ENCODE data around the gene XIRP1. TPM values are rescaled to one million over a fixed set of nuclear protein-coding genes. Genes with fewer than 3 reads are reported as not detected.

Gene XIRP1
- total and polyA plus RNA-seq, 4 donors: 0.08 to 0.81 (median 0.52) TPM

DNA sequence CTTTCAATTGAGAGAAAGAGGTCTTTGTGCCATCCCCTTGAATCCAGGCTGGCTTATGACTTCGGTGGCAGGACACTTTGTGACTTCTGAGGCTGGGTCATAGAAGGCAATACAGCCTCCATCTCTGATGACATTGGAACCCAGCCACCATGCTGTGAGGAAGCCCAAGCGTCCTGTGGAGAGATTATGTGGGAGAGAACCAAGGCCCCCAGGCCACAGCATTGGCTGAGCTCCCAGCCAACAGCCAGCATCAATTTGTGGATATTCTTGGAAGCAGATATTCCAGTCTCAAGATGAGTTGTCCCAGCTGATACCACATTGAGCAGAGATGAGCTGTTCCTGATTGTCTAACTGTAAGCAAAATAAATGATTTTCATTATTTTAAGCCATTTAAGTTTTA lies 12.7 kb upstream of the XIRP1 start:
- Histone ChIP-seq H3K9me3 (ENCODE audit: control insufficient read depth in 4 of 4, insufficient read depth in 3 of 4, low read length in 3 of 4) (peaks cover 0 to 5% (median 0%) of the 10 kb centered on the region in 4 donors), H3K9ac (ENCODE audit: insufficient read depth in 1 of 2, low read length in 2 of 2) (no peak overlapping the region), H3K27me3 (ENCODE audit: control insufficient read depth in 3 of 3, insufficient read depth in 3 of 3, low read length in 2 of 3) (no peaks in the 10 kb centered on the region), H3K4me1 (ENCODE audit: control insufficient read depth in 5 of 5, insufficient read depth in 5 of 5, low read length in 5 of 5) (peaks cover 0 to 3% (median 0%) of the 10 kb centered on the region in 5 donors), H3K27ac (ENCODE audit: low read depth in 1 of 2, low read length in 1 of 2) (no peak overlapping the region), H3K4me3 (no peak overlapping the region), H3K36me3 (ENCODE audit: control insufficient read depth in 4 of 4, insufficient read depth in 4 of 4, low read length in 4 of 4) (no peaks in the 10 kb centered on the region)
- DNase-seq: no peak
- TF ChIP-seq, protein P1, sequence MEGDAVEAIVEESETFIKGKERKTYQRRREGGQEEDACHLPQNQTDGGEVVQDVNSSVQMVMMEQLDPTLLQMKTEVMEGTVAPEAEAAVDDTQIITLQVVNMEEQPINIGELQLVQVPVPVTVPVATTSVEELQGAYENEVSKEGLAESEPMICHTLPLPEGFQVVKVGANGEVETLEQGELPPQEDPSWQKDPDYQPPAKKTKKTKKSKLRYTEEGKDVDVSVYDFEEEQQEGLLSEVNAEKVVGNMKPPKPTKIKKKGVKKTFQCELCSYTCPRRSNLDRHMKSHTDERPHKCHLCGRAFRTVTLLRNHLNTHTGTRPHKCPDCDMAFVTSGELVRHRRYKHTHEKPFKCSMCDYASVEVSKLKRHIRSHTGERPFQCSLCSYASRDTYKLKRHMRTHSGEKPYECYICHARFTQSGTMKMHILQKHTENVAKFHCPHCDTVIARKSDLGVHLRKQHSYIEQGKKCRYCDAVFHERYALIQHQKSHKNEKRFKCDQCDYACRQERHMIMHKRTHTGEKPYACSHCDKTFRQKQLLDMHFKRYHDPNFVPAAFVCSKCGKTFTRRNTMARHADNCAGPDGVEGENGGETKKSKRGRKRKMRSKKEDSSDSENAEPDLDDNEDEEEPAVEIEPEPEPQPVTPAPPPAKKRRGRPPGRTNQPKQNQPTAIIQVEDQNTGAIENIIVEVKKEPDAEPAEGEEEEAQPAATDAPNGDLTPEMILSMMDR (IDR thresholded peaks at IDR 0.05; ENCODE audit: control extremely low read depth, extremely low read depth): no peak
- WGBS, 2 donors: 84 to 87% methylated on average over 2 of the region's 2 CpGs
- ATAC-seq (ENCODE audit: insufficient read depth, low FRiP score): no peak

DNA sequence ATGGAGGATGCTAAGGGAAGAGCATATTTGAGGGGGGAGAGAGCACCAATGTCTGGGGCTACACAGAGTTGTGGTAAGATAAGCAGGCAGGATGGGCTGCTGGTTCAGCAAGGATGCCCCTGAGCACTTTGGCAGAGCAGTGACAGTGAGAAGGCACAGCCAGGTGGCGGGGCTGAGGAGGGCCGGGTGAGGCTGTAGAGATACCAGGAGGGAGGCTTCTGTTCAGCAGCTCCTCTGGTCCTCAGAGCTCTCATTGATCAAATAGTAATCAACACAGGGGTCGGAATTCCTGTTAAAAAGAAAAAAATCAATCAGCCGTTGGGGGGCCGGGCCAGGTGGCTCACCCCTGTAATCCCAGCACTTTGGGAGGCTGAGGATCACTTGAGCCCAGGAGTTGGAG lies 11.5 kb upstream of the XIRP1 start:
- 92 to 93% methylated on average over 5 of the region's 5 CpGs for WGBS, 2 donors
- no peak overlapping the region for H3K4me3 ChIP-seq
- H3K27me3 ChIP-seq (ENCODE audit: control insufficient read depth in 3 of 3, insufficient read depth in 3 of 3, low read length in 2 of 3): no peaks in the 10 kb centered on the region
- H3K9me3 ChIP-seq (ENCODE audit: control insufficient read depth in 4 of 4, insufficient read depth in 3 of 4, low read length in 3 of 4): peaks cover 0 to 5% (median 0%) of the 10 kb centered on the region in 4 donors
- H3K9ac ChIP-seq (ENCODE audit: insufficient read depth in 1 of 2, low read length in 2 of 2): no peak overlapping the region
- H3K36me3 ChIP-seq (ENCODE audit: control insufficient read depth in 4 of 4, insufficient read depth in 4 of 4, low read length in 4 of 4): no peaks in the 10 kb centered on the region
- ATAC-seq (ENCODE audit: insufficient read depth, low FRiP score) (no peak), DNase-seq (no peak)
- TF ChIP-seq, protein P1 (IDR thresholded peaks at IDR 0.05; ENCODE audit: control extremely low read depth, extremely low read depth): no peak
- peaks cover 0 to 3% (median 0%) of the 10 kb centered on the region in 5 donors for H3K4me1 ChIP-seq (ENCODE audit: control insufficient read depth in 5 of 5, insufficient read depth in 5 of 5, low read length in 5 of 5)
- no peak overlapping the region for H3K27ac ChIP-seq (ENCODE audit: low read depth in 1 of 2, low read length in 1 of 2)

DNA sequence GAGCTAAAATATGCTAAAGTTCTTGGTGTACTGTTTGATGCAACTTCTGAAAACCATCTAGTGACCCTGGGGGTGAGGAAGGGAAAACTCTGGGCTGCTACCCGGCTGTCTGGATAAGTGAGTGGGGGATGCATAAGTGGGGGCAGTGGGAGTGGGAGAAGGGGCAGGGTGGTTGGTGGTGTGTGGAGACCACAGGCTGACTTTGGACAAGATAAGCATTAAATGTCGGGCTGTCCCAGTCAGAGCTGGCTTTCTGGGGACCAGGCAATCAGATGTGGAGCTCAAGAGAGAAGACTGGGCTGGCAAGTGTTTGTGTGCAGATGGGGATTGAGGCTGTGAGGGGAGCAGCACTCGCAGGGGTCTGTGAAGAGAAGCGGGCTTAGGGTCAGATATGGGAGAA lies 11.0 kb upstream of the XIRP1 start:
- ATAC-seq (ENCODE audit: insufficient read depth, low FRiP score) (no peak), DNase-seq (no peak)
- no peak overlapping the region for H3K9ac ChIP-seq (ENCODE audit: insufficient read depth in 1 of 2, low read length in 2 of 2)
- H3K9me3 ChIP-seq (ENCODE audit: control insufficient read depth in 4 of 4, insufficient read depth in 3 of 4, low read length in 3 of 4): peaks cover 0 to 5% (median 0%) of the 10 kb centered on the region in 4 donors
- peaks cover 0 to 2% (median 0%) of the 10 kb centered on the region in 5 donors for H3K4me1 ChIP-seq (ENCODE audit: control insufficient read depth in 5 of 5, insufficient read depth in 5 of 5, low read length in 5 of 5)
- WGBS, 2 donors: 80 to 85% methylated on average over 4 of the region's 4 CpGs
- TF ChIP-seq, protein P1 (IDR thresholded peaks at IDR 0.05; ENCODE audit: control extremely low read depth, extremely low read depth): no peak
- H3K27ac ChIP-seq (ENCODE audit: low read depth in 1 of 2, low read length in 1 of 2): no peak overlapping the region
- no peaks in the 10 kb centered on the region for H3K36me3 ChIP-seq (ENCODE audit: control insufficient read depth in 4 of 4, insufficient read depth in 4 of 4, low read length in 4 of 4)
- H3K4me3 ChIP-seq: no peak overlapping the region
- no peaks in the 10 kb centered on the region for H3K27me3 ChIP-seq (ENCODE audit: control insufficient read depth in 3 of 3, insufficient read depth in 3 of 3, low read length in 2 of 3)

DNA sequence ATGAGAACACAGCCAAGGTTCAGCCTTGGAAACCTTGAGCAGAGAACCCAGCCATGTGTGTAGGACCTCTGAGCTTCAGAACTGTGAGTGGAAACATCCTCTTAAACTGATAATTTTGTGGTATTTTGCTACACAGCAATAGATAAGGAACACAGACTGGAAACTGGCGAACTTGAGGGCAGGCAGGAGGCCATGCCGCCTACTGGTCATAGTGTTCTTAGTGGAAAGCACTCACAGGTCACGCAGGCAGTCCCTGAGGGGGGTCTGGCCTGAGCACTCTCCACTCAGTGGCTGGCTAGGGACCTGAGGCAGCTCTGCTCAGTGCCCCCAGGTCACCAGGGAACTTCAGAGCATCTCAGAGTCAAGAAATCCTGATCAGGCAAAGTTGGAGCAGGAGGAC lies 9.7 kb upstream of the XIRP1 start:
- 77 to 80% methylated on average over 3 of the region's 3 CpGs for WGBS, 2 donors
- H3K4me1 ChIP-seq (ENCODE audit: control insufficient read depth in 5 of 5, insufficient read depth in 5 of 5, low read length in 5 of 5): no peaks in the 10 kb centered on the region
- H3K27ac ChIP-seq (ENCODE audit: low read depth in 1 of 2, low read length in 1 of 2): no peak overlapping the region
- TF ChIP-seq, protein P1 (IDR thresholded peaks at IDR 0.05; ENCODE audit: control extremely low read depth, extremely low read depth): no peak
- H3K9me3 ChIP-seq (ENCODE audit: control insufficient read depth in 4 of 4, insufficient read depth in 3 of 4, low read length in 3 of 4): peaks cover 0 to 5% (median 0%) of the 10 kb centered on the region in 4 donors
- H3K27me3 ChIP-seq (ENCODE audit: control insufficient read depth in 3 of 3, insufficient read depth in 3 of 3, low read length in 2 of 3): no peaks in the 10 kb centered on the region
- ATAC-seq (ENCODE audit: insufficient read depth, low FRiP score): no peak
- no peaks in the 10 kb centered on the region for H3K36me3 ChIP-seq (ENCODE audit: control insufficient read depth in 4 of 4, insufficient read depth in 4 of 4, low read length in 4 of 4)
- H3K4me3 ChIP-seq: no peak overlapping the region
- DNase-seq: no peak
- H3K9ac ChIP-seq (ENCODE audit: insufficient read depth in 1 of 2, low read length in 2 of 2): no peak overlapping the region
